Thymus (tissue), 11 donors: Measurements from ENCODE around the gene SORBS1. TPM values are rescaled to one million over a fixed set of nuclear protein-coding genes. Genes with fewer than 3 reads are reported as not detected.

ENCODE experiments used
- DNase-seq, 9 donors: peaks; one replicate each; pipeline ENCODE4 v3.0.0-alpha.2; 2013; ENCODE audit warnings: low spot score in 9 of 9, low read depth in 6 of 9, missing footprints in 1 of 9
- H3K27ac ChIP-seq, 2 donors: one replicate each; pipeline ENCODE4 v1.5.1; 2013; ENCODE audit warnings: control low read depth in 1 of 2, low read depth in 1 of 2, low read length in 1 of 2, mild to moderate bottlenecking in 1 of 2, moderate library complexity in 1 of 2
- H3K27me3 ChIP-seq, 2 donors: one replicate each; pipeline ENCODE4 v1.5.1; 2013; ENCODE audit warnings: low read length in 1 of 2; ENCODE audit not compliant: control insufficient read depth in 2 of 2, insufficient read depth in 1 of 2
- H3K36me3 ChIP-seq, 2 donors: one replicate each; pipeline ENCODE4 v1.5.1; 2013; ENCODE audit warnings: low read length in 1 of 2, mild to moderate bottlenecking in 1 of 2, moderate library complexity in 1 of 2; ENCODE audit not compliant: control insufficient read depth in 2 of 2, insufficient read depth in 2 of 2
- H3K4me1 ChIP-seq, 2 donors: one replicate each; pipeline ENCODE4 v1.5.1; 2013; ENCODE audit warnings: low read length in 2 of 2; ENCODE audit not compliant: control insufficient read depth in 2 of 2, insufficient read depth in 2 of 2
- H3K4me3 ChIP-seq, 2 donors: one replicate each; pipeline ENCODE4 v1.5.1; 2013; ENCODE audit warnings: low read length in 2 of 2, control low read depth in 1 of 2, mild to moderate bottlenecking in 1 of 2
- H3K9me3 ChIP-seq, 2 donors: one replicate each; pipeline ENCODE4 v1.5.1; 2013; ENCODE audit warnings: low read length in 1 of 2, mild to moderate bottlenecking in 1 of 2; ENCODE audit not compliant: control insufficient read depth in 2 of 2, insufficient read depth in 1 of 2
- WGBS: extraction: QIAGEN DNeasy Blood & Tissue Kit; methylation state at CpG from one replicate; pipeline ENCODE4 v1.1.7; 2013; 5-methylcytosine and 5-hydroxymethylcytosine counted together
- polyA plus RNA-seq: library from polyadenylated mRNA; stranded (reverse); fragments of 200-250 nt; gene quantifications from one replicate; pipeline ENCODE4 v1.2.3, GENCODE V29; 2013
- total RNA-seq: library from RNA; stranded (reverse); fragments of 120-200 nt; gene quantifications from one replicate; pipeline ENCODE4 v1.2.4, GENCODE V29; 2013
- donor health status: healthy.

Gene SORBS1
- total and polyA plus RNA-seq, 2 donors, result 1.9 to 25.3 TPM

DNA sequence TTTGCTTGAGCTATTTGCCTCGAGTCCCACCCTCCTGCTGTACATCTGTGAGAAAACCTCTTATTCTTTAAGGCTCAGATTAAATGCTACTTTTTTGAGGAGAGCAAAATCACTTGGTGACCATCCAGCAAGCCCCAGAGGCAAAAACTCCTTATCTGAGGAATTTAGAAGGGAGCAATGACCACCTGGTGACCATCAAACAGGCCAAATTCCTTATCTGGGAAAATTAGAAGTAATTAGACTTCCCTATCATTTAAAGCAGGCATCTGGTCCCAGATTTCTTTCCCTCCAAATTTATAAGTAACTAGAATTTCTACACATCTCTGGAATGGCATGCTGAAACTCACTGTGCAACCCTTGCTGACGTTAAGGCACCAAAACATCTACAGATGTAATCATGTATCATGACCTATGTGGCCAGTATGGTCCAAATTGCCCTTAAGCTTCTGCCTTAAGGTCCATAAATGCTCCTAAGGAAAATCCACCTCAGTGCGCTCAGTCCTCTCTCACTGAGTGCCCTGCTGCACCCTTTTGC lies 229.5 kb downstream of the SORBS1 start:
- DNase-seq, result no peak
- Histone ChIP-seq H3K27ac (no peak overlapping the region), H3K27me3 (no peaks in the 10 kb centered on the region), H3K4me1 (no peaks in the 10 kb centered on the region), H3K9me3 (no peaks in the 10 kb centered on the region), H3K36me3 (no peaks in the 10 kb centered on the region), H3K4me3 (no peak overlapping the region)
- WGBS, result 94% methylated on average over 3 of the region's 3 CpGs

DNA sequence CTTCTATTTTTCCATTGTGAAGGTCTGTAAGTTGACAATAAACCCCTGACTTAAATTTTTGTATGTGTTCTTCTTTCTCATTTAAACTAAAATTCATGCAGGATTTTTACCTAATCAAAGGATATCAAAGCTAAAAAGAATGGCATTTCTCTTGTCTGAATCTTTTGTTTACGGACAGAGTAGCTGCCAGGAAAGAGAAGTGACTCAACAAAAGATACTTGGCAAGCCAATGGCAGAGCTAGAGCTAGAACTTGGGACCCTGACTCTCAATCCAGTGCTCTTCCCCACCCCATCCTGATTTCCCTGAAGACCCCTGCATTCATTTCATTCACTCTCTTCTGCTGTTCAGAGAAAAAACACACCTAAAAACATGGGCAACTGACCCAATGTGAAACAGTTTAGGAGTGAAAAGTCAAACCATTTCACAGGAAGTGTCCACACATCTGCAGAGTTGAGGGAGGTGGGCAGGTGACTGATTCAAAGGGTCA lies 230.2 kb downstream of the SORBS1 start:
- H3K36me3 ChIP-seq, result no peaks in the 10 kb centered on the region
- no peaks in the 10 kb centered on the region for H3K27me3 ChIP-seq
- no peak for DNase-seq
- no peaks in the 10 kb centered on the region for H3K4me1 ChIP-seq
- H3K4me3 ChIP-seq, result no peak overlapping the region
- H3K27ac ChIP-seq, result no peak overlapping the region
- 95% methylated on average over 1 of the region's 1 CpG for WGBS
- no peaks in the 10 kb centered on the region for H3K9me3 ChIP-seq

DNA sequence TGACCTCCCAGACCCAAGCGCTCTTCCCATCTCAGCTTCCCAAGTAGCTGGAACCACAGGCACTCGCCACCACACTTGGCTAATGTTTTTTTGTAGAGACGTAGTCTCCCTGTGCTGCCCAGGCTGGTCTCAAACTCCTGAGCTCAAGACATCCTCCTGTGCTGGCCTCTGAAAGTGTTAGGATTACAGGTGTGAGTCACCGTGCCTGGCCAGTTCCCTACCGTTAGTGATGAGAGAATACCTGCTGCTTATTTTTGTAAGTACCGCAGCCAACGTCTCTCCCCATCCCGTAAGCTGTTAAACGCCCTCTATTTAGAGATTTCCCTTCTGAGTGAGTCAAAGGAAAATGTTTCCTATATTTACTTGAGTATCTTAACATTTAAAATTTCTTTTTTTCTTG lies 231.9 kb downstream of the SORBS1 start:
- no peak for DNase-seq
- WGBS, result 97% methylated on average over 9 of the region's 9 CpGs
- H3K9me3 ChIP-seq, result no peaks in the 10 kb centered on the region
- H3K4me3 ChIP-seq, result no peak overlapping the region
- H3K4me1 ChIP-seq, result no peaks in the 10 kb centered on the region
- no peak overlapping the region for H3K27ac ChIP-seq
- H3K27me3 ChIP-seq, result no peaks in the 10 kb centered on the region
- no peaks in the 10 kb centered on the region for H3K36me3 ChIP-seq

DNA sequence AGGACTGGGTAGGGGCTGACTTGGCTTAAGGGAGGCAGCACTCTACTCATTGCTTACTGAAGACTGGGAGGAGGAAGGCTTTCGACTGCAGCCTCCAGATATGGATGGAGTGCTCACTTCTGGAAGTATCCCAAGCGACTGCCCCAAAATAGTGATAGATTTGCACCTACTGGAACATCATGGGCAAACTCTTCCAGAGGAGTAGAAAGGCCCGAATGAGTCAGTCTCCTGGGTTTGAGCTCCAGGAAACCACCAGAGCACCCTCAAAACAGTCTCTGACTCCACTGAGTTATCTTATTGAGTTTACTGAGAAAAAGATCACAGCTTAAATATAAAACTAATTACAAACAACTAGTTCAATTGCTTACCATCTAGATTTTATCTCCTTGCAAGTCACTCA lies 233.2 kb downstream of the SORBS1 start:
- 88% methylated on average over 3 of the region's 3 CpGs for WGBS
- no peaks in the 10 kb centered on the region for H3K36me3 ChIP-seq
- DNase-seq, result no peak
- no peaks in the 10 kb centered on the region for H3K27me3 ChIP-seq
- H3K27ac ChIP-seq, result no peak overlapping the region
- H3K4me3 ChIP-seq, result no peak overlapping the region
- no peaks in the 10 kb centered on the region for H3K9me3 ChIP-seq
- H3K4me1 ChIP-seq, result no peaks in the 10 kb centered on the region

DNA sequence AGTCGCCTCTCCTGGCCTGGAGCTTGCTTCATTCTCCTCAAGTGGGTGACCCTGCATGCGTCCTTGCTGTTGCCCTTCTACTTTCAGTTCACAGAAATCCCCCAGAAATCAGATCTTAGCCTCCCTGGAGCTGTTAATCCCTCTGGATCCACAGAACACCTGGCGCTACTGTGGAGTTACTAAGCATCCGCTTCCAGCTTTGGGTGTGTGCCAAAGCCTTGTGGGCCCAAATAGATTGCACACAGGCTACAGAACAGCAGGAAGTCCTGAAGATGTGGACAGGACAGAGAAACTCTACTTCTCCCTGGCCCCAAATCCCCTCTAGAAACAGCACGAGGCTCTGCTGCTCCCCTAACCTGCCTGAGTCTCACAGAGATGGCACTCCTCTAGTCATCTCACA lies 233.8 kb downstream of the SORBS1 start:
- no peaks in the 10 kb centered on the region for H3K36me3 ChIP-seq
- WGBS, result 88% methylated on average over 5 of the region's 5 CpGs
- H3K4me3 ChIP-seq, result no peak overlapping the region
- DNase-seq, result peak in 2 of 9 donors; percentile 8 to 29
- H3K4me1 ChIP-seq, result no peaks in the 10 kb centered on the region
- peak overlapping the region; percentile 33 for H3K27ac ChIP-seq
- H3K9me3 ChIP-seq, result no peaks in the 10 kb centered on the region
- no peaks in the 10 kb centered on the region for H3K27me3 ChIP-seq

DNA sequence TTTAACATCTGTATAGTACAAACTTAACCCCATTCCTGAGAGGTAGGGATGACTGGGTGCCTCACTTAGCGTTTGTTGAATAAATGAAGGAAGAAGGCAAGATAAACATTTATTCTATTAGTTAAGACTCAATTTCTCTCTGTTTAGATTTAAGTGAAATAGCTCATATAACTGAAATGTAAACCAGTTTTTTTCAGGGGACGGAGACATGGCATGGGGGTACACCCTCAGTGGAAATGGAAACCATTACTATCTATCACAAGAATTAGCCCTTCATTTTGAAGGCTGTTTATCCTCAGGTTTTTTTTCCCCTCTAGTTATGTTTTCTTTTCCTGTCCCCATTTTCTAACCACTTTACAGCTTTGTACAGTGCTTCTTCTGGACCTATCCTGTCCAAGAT lies 234.8 kb downstream of the SORBS1 start:
- no peaks in the 10 kb centered on the region for H3K27me3 ChIP-seq
- H3K36me3 ChIP-seq, result no peaks in the 10 kb centered on the region
- no peak overlapping the region for H3K4me3 ChIP-seq
- no peaks in the 10 kb centered on the region for H3K4me1 ChIP-seq
- H3K9me3 ChIP-seq, result no peaks in the 10 kb centered on the region
- no peak for DNase-seq
- no peak overlapping the region for H3K27ac ChIP-seq
- WGBS, result 95% methylated on average over 2 of the region's 2 CpGs

DNA sequence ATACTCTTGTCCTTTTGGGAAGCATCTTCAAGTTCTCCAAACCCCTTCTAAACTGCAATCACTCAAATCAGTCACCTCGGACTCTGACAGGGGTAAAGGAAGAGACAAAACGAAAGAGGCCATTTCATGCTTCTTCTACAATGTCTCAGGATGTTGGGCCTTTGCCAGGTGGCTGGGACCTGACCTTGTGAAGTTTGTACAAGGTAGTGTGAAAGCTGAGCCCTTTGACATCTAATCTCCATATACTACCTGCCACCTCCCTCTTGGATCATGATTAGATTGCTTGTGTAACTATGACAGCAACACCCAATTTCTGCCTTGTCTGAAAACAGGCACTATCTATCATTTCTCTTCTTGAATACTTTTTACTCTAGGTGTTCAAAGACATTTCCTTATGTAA lies 235.3 kb downstream of the SORBS1 start:
- no peaks in the 10 kb centered on the region for H3K36me3 ChIP-seq
- H3K4me1 ChIP-seq, result no peaks in the 10 kb centered on the region
- WGBS, result 94% methylated on average over 2 of the region's 2 CpGs
- DNase-seq, result no peak
- no peak overlapping the region for H3K27ac ChIP-seq
- no peak overlapping the region for H3K4me3 ChIP-seq
- H3K27me3 ChIP-seq, result no peaks in the 10 kb centered on the region
- H3K9me3 ChIP-seq, result no peaks in the 10 kb centered on the region

DNA sequence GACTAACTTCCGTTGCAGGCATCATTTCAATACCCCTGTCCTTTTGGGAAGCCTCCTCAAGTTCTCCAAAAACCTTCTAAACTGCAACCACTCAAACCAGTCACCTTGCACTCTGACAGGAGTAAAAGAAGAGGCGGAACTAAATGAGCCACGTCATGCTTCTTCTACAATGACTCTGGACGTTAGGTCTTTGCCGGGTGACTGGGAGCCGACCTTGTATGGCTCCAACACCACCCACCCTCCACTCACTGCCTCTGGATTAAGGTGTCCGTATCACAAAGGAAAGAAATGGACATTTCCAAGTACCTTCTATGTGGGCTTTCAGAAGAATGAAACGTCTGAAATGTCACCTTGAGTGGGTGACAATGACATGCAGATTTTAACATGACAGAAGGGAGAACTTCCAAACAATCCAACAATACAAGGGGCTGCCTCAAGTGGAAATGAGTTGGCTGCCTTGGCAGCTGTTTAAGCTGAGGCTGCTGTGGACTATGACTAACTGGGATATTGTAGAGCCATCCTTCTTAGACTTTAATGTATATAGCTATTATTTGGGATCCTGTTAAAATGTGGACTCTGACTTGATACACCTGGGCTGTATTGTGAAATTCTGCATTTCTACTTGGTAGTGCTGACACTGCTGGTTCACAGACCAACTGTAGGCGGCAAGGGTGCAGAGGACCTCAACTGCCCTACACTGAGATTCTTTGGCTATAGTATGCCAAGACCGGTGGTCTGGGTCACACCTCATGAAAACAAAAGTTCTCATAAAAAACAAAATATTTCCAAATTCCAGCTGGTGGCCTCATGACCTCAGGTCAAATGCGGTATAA lies 236.5 kb downstream of the SORBS1 start:
- Histone ChIP-seq H3K9me3 (no peaks in the 10 kb centered on the region), H3K36me3 (no peaks in the 10 kb centered on the region), H3K27ac (no peak overlapping the region), H3K4me1 (no peaks in the 10 kb centered on the region), H3K27me3 (no peaks in the 10 kb centered on the region), H3K4me3 (no peak overlapping the region)
- DNase-seq, result no peak
- 93% methylated on average over 11 of the region's 11 CpGs for WGBS

DNA sequence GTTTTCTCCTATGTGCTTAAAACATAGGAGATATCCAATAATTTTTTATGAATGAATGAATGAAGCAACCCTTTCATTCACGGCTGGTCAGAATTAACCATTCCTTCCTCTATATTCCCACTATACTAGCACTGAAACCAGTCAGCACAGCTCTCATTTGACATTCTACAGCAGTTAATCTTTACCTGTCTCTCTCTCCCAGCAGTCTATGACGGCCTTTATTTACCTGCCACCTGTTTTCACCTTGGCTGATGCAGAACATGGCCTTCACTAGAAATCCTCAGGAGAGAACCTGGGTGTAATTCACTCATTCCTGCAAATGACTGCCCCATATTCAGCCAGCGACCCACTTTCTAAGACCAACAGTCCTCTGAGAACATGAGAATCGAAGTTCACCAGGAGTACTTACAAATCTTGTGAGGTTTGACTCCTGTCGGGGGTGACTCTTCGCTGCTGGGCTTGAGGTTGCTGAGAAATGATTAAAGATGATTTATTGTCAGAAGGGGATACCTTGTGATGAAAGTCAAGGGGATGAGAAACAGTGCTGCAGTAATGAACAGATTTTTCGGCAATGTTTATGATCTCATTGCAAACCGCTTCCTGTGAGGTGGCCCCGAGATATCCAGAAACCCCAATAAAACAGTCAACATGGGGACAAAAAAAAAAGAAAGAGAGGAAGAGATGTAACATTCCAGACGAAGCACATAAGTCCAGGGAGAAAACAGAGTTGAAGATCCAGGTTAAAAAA lies 239.4 kb downstream of the SORBS1 start:
- H3K9me3 ChIP-seq, result no peaks in the 10 kb centered on the region
- H3K27ac ChIP-seq, result no peak overlapping the region
- WGBS, result 94% methylated on average over 10 of the region's 10 CpGs
- no peak for DNase-seq
- no peak overlapping the region for H3K4me3 ChIP-seq
- H3K4me1 ChIP-seq, result no peaks in the 10 kb centered on the region
- no peaks in the 10 kb centered on the region for H3K27me3 ChIP-seq
- H3K36me3 ChIP-seq, result no peaks in the 10 kb centered on the region
